ENCODE measurements around the gene UNC93A. TPM values are rescaled to one million over a fixed set of nuclear protein-coding genes. Genes with fewer than 3 reads are reported as not detected.
"Not testable (repeated sequence)": the region's sequence is repeated elsewhere in the genome, so short reads cannot be mapped to it uniquely, and the experiment has no call there.

UNC93A gene
- total RNA-seq, 3 donors from 2014 or later = not detected

- no peaks in the 10 kb centered on the region for H3K9me3 Mint-ChIP-seq
- no peaks in the 10 kb centered on the region for H3K4me1 Mint-ChIP-seq (ENCODE audit: low read depth)
- H3K4me3 Mint-ChIP-seq = no peak overlapping the region
- ATAC-seq = no peak
- peaks cover 25% of the 10 kb centered on the region for H3K27me3 Mint-ChIP-seq (ENCODE audit: low read depth)
- DNase-seq = no peak
- H3K36me3 Mint-ChIP-seq (ENCODE audit: insufficient read depth) = no peaks in the 10 kb centered on the region
Observed at GRCh38 chr6:167279766-167280446, 11.2 kb upstream of the UNC93A start.

DNA sequence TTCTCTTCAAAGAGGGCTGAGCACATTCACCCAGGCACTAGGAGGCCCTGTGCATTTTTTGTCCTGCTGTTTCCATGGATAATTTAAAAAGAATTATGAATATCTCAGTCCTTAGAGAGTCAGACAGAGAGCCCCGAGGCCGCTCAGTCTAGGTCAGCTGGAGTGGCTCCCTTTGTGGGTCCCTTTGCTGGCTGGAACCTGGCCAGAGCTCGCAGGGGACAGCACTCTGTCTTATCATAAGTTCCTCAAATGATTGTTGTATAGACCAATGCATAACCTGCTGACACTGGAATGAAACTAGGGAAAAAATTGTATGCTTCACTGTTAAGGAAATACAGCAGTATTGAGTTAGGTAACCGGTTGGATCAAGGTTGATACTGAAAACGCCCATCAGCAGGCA lies 10.6 kb upstream of the UNC93A start:
- H3K4me3 Mint-ChIP-seq = not testable (repeated sequence)

DNA sequence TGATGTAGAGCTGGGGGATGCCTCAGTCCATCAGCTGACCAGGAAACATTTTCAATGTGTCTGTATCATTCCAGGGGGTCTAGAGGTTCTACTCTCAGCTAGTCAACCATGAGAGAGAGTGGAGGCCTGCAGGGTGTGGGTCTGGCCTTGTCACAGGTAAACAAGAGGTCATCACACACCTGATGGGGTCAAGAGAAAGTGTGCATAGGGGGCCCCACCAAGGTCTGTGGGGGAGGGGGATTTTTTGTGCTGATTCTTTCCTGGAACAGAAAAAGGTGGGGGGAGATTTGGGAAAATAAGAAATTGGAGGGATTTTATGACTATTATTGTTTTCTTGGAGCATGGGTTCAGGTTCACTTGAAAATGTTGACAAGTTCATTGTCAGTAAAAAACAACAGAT lies 8.9 kb upstream of the UNC93A start:
- Mint-ChIP-seq H3K4me1 (ENCODE audit: low read depth) (no peaks in the 10 kb centered on the region), H3K9me3 (no peaks in the 10 kb centered on the region), H3K27me3 (ENCODE audit: low read depth) (peaks cover 18% of the 10 kb centered on the region), H3K4me3 (no peak overlapping the region), H3K36me3 (ENCODE audit: insufficient read depth) (no peaks in the 10 kb centered on the region)
- ATAC-seq (no peak), DNase-seq (no peak)

More for the DNA sequence above, 10.6 kb upstream of the UNC93A start:
- not testable (repeated sequence) for H3K4me1 Mint-ChIP-seq (ENCODE audit: low read depth); DNase-seq; H3K36me3 Mint-ChIP-seq (ENCODE audit: insufficient read depth); ATAC-seq; H3K9me3 Mint-ChIP-seq
- H3K27me3 Mint-ChIP-seq (ENCODE audit: low read depth) = peaks cover 25% of the 10 kb centered on the region

DNA sequence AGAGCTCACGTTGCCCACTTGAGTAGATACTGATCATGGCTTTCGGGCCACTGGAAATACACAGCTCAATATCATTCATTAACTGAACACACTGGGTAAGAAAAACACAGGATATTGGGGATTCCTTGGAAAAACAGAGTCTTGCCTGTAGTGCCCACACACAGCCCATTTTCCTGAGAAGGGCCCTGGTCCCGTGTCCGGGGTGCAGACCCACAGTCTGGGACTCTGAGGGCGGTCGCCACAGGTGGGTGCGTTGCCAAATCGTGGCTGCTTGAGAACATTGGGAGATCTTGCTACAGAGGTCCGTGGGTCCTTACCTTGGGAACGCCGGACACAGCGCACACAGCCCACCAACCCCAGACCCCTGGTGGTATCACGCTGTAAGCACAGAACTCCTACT lies 6.5 kb upstream of the UNC93A start:
- not testable (repeated sequence) for H3K9me3 Mint-ChIP-seq; DNase-seq; H3K4me3 Mint-ChIP-seq; H3K27me3 Mint-ChIP-seq (ENCODE audit: low read depth); H3K4me1 Mint-ChIP-seq (ENCODE audit: low read depth); H3K36me3 Mint-ChIP-seq (ENCODE audit: insufficient read depth); ATAC-seq

GRCh38 chr6:167285077-167285770 lies 5.9 kb upstream of the UNC93A start:
- Mint-ChIP-seq H3K27me3 (ENCODE audit: low read depth) (peaks cover 6% of the 10 kb centered on the region), H3K9me3 (no peaks in the 10 kb centered on the region), H3K4me1 (ENCODE audit: low read depth) (no peaks in the 10 kb centered on the region), H3K4me3 (no peak overlapping the region), H3K36me3 (ENCODE audit: insufficient read depth) (no peaks in the 10 kb centered on the region)
- no peak for ATAC-seq
- DNase-seq = no peak

GRCh38 chr6:167287513-167288048 lies 3.5 kb upstream of the UNC93A start:
- no peak overlapping the region for H3K4me3 Mint-ChIP-seq
- DNase-seq (no peak), ATAC-seq (no peak)
- H3K27me3 Mint-ChIP-seq (ENCODE audit: low read depth) = peaks cover 5% of the 10 kb centered on the region
- H3K4me1 Mint-ChIP-seq (ENCODE audit: low read depth) = no peaks in the 10 kb centered on the region
- no peaks in the 10 kb centered on the region for H3K36me3 Mint-ChIP-seq (ENCODE audit: insufficient read depth)
- H3K9me3 Mint-ChIP-seq = no peaks in the 10 kb centered on the region

GRCh38 chr6:167288591-167289225 lies 2.4 kb upstream of the UNC93A start:
- peak; percentile 81 to 84 for ATAC-seq
- not testable (repeated sequence) for DNase-seq; H3K36me3 Mint-ChIP-seq (ENCODE audit: insufficient read depth); H3K4me3 Mint-ChIP-seq; H3K9me3 Mint-ChIP-seq; H3K4me1 Mint-ChIP-seq (ENCODE audit: low read depth); H3K27me3 Mint-ChIP-seq (ENCODE audit: low read depth)

- H3K9me3 Mint-ChIP-seq; H3K4me3 Mint-ChIP-seq; DNase-seq; H3K4me1 Mint-ChIP-seq (ENCODE audit: low read depth); H3K36me3 Mint-ChIP-seq (ENCODE audit: insufficient read depth); ATAC-seq; H3K27me3 Mint-ChIP-seq (ENCODE audit: low read depth): not testable (repeated sequence)
Observed at GRCh38 chr6:167289291-167289690, 1.8 kb upstream of the UNC93A start.

GRCh38 chr6:167291623-167292300 lies 647 bp downstream of the UNC93A start:
- Mint-ChIP-seq H3K9me3 (no peaks in the 10 kb centered on the region), H3K27me3 (ENCODE audit: low read depth) (peaks cover 6% of the 10 kb centered on the region), H3K36me3 (ENCODE audit: insufficient read depth) (no peaks in the 10 kb centered on the region), H3K4me1 (ENCODE audit: low read depth) (no peaks in the 10 kb centered on the region), H3K4me3 (no peak overlapping the region)
- DNase-seq (no peak), ATAC-seq (no peak)

GRCh38 chr6:167292301-167293087 lies 1.4 kb downstream of the UNC93A start:
- no peak for DNase-seq
- Mint-ChIP-seq H3K4me1 (ENCODE audit: low read depth) (no peaks in the 10 kb centered on the region), H3K27me3 (ENCODE audit: low read depth) (peaks cover 9% of the 10 kb centered on the region), H3K36me3 (ENCODE audit: insufficient read depth) (no peaks in the 10 kb centered on the region), H3K4me3 (no peak overlapping the region), H3K9me3 (no peaks in the 10 kb centered on the region)
- ATAC-seq = no peak

GRCh38 chr6:167293088-167293589 lies 2.0 kb downstream of the UNC93A start:
- Mint-ChIP-seq H3K27me3 (ENCODE audit: low read depth) (peaks cover 9% of the 10 kb centered on the region), H3K4me3 (no peak overlapping the region), H3K4me1 (ENCODE audit: low read depth) (no peaks in the 10 kb centered on the region), H3K36me3 (ENCODE audit: insufficient read depth) (no peaks in the 10 kb centered on the region), H3K9me3 (no peaks in the 10 kb centered on the region)
- DNase-seq = no peak
- no peak for ATAC-seq

DNA sequence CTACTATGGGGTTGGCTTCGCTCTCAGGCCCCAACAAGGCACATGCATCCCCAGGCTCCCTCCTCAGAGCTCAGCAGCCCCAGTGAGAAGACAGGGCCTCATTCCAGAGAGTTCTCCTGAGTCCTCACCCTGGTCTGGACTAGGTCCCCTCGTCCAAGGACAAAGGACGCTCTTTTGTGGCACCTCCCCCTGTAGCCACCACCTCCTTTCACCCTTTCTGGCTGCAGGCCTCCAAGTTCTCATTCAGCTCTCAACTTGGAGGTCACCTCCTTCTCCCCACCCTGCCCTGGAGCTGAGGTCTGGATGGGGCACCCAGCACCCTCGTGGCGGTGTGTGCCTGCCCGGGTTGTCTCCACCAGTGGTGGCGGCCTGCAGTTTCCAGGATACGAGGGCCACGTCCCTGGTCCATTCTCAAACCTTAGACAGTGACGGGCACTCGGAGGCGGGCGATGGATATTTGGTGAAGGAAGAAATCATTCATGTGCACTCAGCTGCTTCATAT lies 2.5 kb downstream of the UNC93A start:
- Mint-ChIP-seq H3K27me3 (ENCODE audit: low read depth) (peaks cover 9% of the 10 kb centered on the region), H3K4me3 (no peak overlapping the region)

DNA sequence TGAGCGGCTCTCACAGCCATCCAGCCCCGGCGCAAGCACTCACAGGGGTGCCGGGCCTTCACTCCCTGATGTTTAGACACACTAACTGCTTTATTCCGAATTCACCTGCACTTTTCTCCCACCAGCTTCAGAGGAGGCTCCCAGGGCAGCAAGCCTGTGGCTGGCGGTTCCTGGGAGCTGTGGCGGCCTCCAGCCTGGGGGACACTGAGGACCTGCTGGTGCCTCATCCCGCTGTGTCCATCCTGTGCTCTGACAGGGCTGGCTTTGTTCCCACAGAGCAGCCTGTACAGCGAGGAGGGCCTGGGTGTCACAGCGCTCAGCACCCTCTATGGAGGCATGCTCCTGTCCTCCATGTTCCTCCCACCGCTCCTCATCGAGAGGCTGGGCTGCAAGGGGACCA lies 3.1 kb downstream of the UNC93A start:
- ATAC-seq = no peak
- H3K27me3 Mint-ChIP-seq (ENCODE audit: low read depth) = peaks cover 9% of the 10 kb centered on the region
- H3K36me3 Mint-ChIP-seq (ENCODE audit: insufficient read depth) = no peaks in the 10 kb centered on the region
- DNase-seq = no peak
- H3K9me3 Mint-ChIP-seq = no peaks in the 10 kb centered on the region
- H3K4me3 Mint-ChIP-seq = no peak overlapping the region
- H3K4me1 Mint-ChIP-seq (ENCODE audit: low read depth) = no peaks in the 10 kb centered on the region

More for the DNA sequence above, 2.5 kb downstream of the UNC93A start:
- no peaks in the 10 kb centered on the region for H3K4me1 Mint-ChIP-seq (ENCODE audit: low read depth)
- H3K36me3 Mint-ChIP-seq (ENCODE audit: insufficient read depth) = no peaks in the 10 kb centered on the region
- DNase-seq (no peak), ATAC-seq (no peak)
- no peaks in the 10 kb centered on the region for H3K9me3 Mint-ChIP-seq

Data from activated T-cell treated with anti-CD3 and anti-CD28 coated beads, Interleukin-2, amount 50 U/mL, for 4 hours (primary cell).